Measurements from ENCODE around the gene GUCY2C.

Gene GUCY2C

GRCh38 chr12:14591719-14592118 is 104.7 kb downstream of the GUCY2C start:
- Histone ChIP-seq H3K27me3 (ENCODE audit: control insufficient read depth, insufficient read depth, low read length) (no peaks in the 10 kb centered on the region), H3K4me3 (ENCODE audit: low read length) (no peak overlapping the region), H3K9me3 (replicated peaks; ENCODE audit: low read length) (no peaks in the 10 kb centered on the region), H3K4me2 (ENCODE audit: low read length) (no peak overlapping the region), H3K4me1 (ENCODE audit: control insufficient read depth, insufficient read depth, low read length) (no peaks in the 10 kb centered on the region), H3K9ac (ENCODE audit: low read depth, low read length) (no peak overlapping the region), H3K36me3 (ENCODE audit: insufficient read depth, low read length) (no peaks in the 10 kb centered on the region)

DNA sequence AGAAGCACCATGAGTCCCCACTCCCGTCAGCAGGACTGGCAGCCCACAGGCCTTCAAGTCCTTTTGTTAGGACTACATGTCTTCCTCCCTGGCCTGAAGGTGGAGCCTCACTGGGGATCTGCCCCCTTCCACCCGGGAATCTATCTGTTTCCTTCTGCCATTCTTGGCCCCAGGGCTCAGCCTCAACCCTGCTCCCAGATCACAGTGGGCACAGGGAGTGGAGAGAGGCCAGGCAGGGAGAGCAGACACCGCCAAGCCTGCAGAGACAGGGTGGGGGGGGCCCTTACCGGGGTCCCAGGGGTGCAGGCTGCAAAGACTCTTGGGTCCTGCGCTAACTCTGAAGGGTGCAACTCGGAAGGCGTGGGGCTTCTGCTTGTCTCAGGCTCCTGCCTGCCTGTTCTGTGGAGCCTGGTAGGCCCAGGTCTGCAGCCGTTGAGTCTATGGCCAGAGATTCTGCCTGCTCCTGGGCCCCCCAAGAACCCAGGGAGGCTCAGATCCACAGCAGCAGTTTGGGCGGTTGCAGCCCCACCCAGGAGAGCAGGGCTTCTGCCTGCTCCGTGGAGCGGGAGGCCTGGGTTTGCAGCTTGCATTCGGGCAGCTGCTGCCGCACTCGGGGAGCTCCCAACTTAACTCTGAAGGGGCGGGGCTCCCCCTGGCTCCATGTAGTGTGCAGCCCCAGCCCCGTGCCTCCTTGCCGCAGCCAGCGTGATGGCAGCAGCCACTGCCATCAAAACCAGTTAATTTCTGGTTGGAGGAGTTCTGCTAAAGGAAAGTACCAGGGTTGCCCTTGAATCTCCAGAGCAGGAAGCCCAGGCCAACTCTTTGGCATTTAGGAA is 107.0 kb downstream of the GUCY2C start:
- H3K9ac ChIP-seq (ENCODE audit: low read depth, low read length): no peak overlapping the region
- H3K4me1 ChIP-seq (ENCODE audit: control insufficient read depth, insufficient read depth, low read length): no peaks in the 10 kb centered on the region
- no peak overlapping the region for H3K4me2 ChIP-seq (ENCODE audit: low read length)
- H3K36me3 ChIP-seq (ENCODE audit: insufficient read depth, low read length): no peaks in the 10 kb centered on the region
- no peaks in the 10 kb centered on the region for H3K9me3 ChIP-seq (replicated peaks; ENCODE audit: low read length)
- H3K27me3 ChIP-seq (ENCODE audit: control insufficient read depth, insufficient read depth, low read length): no peaks in the 10 kb centered on the region
- no peak overlapping the region for H3K4me3 ChIP-seq (ENCODE audit: low read length)

DNA sequence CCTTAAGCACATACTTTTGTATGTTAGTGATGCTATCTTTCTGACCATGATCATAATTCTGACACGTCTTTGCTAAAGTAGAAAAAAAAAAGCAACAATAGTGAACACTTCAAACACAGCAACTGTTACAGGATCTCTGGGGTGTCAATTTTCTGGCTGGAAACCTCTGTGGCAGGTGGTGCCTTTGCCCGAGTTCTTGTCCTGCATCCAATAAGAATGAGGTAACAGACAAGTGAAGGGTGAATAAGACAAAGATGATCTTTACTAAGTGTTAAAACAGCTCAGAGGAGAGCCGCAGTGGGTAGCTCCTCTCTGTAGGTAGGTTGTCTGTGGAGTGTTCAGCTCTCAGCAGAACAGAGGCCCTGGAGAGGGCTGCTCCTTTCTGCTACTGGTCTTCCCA is 107.8 kb downstream of the GUCY2C start:
- Histone ChIP-seq H3K9me3 (replicated peaks; ENCODE audit: low read length) (no peaks in the 10 kb centered on the region), H3K4me3 (ENCODE audit: low read length) (no peak overlapping the region), H3K4me2 (ENCODE audit: low read length) (no peak overlapping the region), H3K27me3 (ENCODE audit: control insufficient read depth, insufficient read depth, low read length) (no peaks in the 10 kb centered on the region), H3K36me3 (ENCODE audit: insufficient read depth, low read length) (no peaks in the 10 kb centered on the region), H3K9ac (ENCODE audit: low read depth, low read length) (no peak overlapping the region), H3K4me1 (ENCODE audit: control insufficient read depth, insufficient read depth, low read length) (no peaks in the 10 kb centered on the region)

DNA sequence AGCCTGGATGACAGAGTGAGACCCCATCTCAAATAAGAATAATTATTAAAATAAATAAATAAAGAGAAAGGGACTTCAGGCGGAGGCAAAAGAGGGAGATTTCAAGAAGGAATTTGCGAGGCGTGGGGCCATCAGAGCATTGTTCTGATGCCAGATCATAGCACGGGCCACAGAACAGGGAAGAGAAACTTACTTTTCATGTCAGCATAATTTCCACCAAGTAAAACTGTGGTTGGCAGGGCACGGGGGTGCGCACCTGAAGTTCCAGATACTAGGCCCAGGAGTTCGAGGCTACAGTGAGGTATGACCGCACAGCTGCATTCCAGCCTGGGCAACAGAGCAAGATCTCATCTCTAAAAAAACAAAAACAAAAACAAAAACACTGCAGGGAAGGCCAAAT is 117.8 kb downstream of the GUCY2C start:
- Histone ChIP-seq H3K9ac (ENCODE audit: low read depth, low read length) (no peak overlapping the region), H3K27me3 (ENCODE audit: control insufficient read depth, insufficient read depth, low read length) (no peaks in the 10 kb centered on the region), H3K4me1 (ENCODE audit: control insufficient read depth, insufficient read depth, low read length) (no peaks in the 10 kb centered on the region), H3K4me2 (ENCODE audit: low read length) (no peak overlapping the region), H3K9me3 (replicated peaks; ENCODE audit: low read length) (no peaks in the 10 kb centered on the region), H3K4me3 (ENCODE audit: low read length) (no peak overlapping the region), H3K36me3 (ENCODE audit: insufficient read depth, low read length) (no peaks in the 10 kb centered on the region)

DNA sequence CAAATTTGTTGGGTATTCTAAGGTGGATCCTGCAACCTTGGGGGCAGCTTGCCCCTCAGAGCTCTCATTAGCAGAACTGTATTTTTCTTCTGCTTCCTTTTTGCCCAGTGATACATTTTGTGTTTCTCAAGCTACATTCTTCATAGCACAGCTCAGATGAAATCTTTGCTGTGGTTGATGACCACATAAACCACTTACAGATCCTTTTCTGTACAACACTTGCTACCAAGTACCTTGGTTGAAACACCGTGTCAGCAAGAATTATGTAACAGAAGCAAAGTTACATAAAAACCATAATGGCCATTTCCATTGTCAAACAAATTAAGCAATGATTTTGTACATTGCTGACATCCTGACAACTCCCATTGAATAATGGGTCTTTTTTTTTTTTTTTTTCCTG is 119.1 kb downstream of the GUCY2C start:
- H3K36me3 ChIP-seq (ENCODE audit: insufficient read depth, low read length): no peaks in the 10 kb centered on the region
- H3K4me3 ChIP-seq (ENCODE audit: low read length): no peak overlapping the region
- H3K4me1 ChIP-seq (ENCODE audit: control insufficient read depth, insufficient read depth, low read length): no peaks in the 10 kb centered on the region
- H3K4me2 ChIP-seq (ENCODE audit: low read length): no peak overlapping the region
- H3K9me3 ChIP-seq (replicated peaks; ENCODE audit: low read length): no peaks in the 10 kb centered on the region
- no peak overlapping the region for H3K9ac ChIP-seq (ENCODE audit: low read depth, low read length)
- no peaks in the 10 kb centered on the region for H3K27me3 ChIP-seq (ENCODE audit: control insufficient read depth, insufficient read depth, low read length)

- Histone ChIP-seq H3K4me1 (ENCODE audit: control insufficient read depth, insufficient read depth, low read length) (no peaks in the 10 kb centered on the region), H3K9me3 (replicated peaks; ENCODE audit: low read length) (no peaks in the 10 kb centered on the region), H3K36me3 (ENCODE audit: insufficient read depth, low read length) (no peaks in the 10 kb centered on the region), H3K4me3 (ENCODE audit: low read length) (no peak overlapping the region), H3K27me3 (ENCODE audit: control insufficient read depth, insufficient read depth, low read length) (no peaks in the 10 kb centered on the region), H3K9ac (ENCODE audit: low read depth, low read length) (no peak overlapping the region), H3K4me2 (ENCODE audit: low read length) (no peak overlapping the region)
These were observed 119.5 kb downstream of the GUCY2C start for GRCh38 chr12:14576896-14577295.

DNA sequence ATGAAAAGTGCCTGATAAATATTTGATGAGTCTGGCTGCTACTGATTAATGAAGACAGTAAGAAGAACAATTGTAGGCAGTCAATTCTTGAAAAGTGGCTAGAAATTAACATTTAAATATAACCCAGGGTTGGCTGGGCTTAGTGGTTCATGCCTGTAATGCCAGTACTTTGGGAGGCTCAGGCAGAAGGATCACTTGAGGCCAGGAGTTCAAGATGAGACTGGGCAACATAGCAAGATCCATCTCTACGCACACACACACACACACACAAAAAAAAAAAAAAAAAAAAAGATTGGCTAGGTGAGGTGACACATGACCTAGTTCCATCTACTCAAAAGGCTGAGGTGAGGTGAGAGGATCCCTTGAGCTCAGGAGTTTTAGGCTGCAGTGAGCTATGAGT is 120.8 kb downstream of the GUCY2C start:
- Histone ChIP-seq H3K9ac (ENCODE audit: low read depth, low read length) (no peak overlapping the region), H3K4me1 (ENCODE audit: control insufficient read depth, insufficient read depth, low read length) (no peaks in the 10 kb centered on the region), H3K9me3 (replicated peaks; ENCODE audit: low read length) (no peaks in the 10 kb centered on the region), H3K4me3 (ENCODE audit: low read length) (no peak overlapping the region), H3K4me2 (ENCODE audit: low read length) (no peak overlapping the region), H3K27me3 (ENCODE audit: control insufficient read depth, insufficient read depth, low read length) (no peaks in the 10 kb centered on the region), H3K36me3 (ENCODE audit: insufficient read depth, low read length) (no peaks in the 10 kb centered on the region)

DNA sequence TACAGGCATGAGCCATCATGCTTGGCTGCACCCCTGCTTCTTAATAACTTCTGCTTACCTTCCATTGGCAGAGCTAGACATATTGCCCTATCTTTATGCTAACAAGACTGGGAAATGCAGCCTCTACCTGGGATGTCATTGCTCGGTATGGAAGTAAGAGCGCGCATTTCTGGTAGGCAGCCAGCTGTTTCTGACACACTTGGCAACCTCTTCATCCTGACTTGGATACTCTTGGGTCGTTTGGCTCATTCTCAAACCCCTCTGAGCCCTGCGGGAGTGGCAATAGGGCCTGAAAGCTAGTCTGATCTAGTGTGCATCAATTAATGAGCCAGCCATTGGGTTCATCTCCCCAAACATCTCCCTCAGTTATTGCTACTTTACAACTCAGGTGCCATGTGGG is 123.3 kb downstream of the GUCY2C start:
- H3K9ac ChIP-seq (ENCODE audit: low read depth, low read length): no peak overlapping the region
- H3K9me3 ChIP-seq (replicated peaks; ENCODE audit: low read length): no peaks in the 10 kb centered on the region
- H3K4me1 ChIP-seq (ENCODE audit: control insufficient read depth, insufficient read depth, low read length): no peaks in the 10 kb centered on the region

DNA sequence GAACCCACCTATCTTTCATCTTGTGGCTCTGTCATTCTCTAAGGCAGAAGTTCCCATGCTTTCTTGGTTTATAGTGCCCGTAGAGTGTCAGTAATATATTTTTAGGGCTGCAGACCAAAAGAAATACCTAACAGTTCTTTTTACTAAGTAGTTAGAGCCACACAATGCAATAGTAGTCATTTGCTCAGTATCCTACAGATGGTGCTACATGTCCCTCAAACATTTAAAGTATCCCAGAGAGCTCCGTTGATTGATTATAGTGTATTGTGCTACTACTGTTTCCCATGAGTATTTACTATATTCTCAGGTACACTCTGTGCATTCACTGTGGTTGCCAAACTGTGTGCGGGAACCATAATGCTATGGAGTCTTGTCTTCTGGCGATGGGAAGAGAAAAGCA is 124.0 kb downstream of the GUCY2C start:
- H3K4me2 ChIP-seq (ENCODE audit: low read length): no peak overlapping the region
- H3K9ac ChIP-seq (ENCODE audit: low read depth, low read length): no peak overlapping the region
- no peaks in the 10 kb centered on the region for H3K27me3 ChIP-seq (ENCODE audit: control insufficient read depth, insufficient read depth, low read length)
- no peaks in the 10 kb centered on the region for H3K36me3 ChIP-seq (ENCODE audit: insufficient read depth, low read length)
- H3K9me3 ChIP-seq (replicated peaks; ENCODE audit: low read length): no peaks in the 10 kb centered on the region
- no peaks in the 10 kb centered on the region for H3K4me1 ChIP-seq (ENCODE audit: control insufficient read depth, insufficient read depth, low read length)
- H3K4me3 ChIP-seq (ENCODE audit: low read length): no peak overlapping the region

More for the DNA sequence above, 123.3 kb downstream of the GUCY2C start:
- Histone ChIP-seq H3K27me3 (ENCODE audit: control insufficient read depth, insufficient read depth, low read length) (no peaks in the 10 kb centered on the region), H3K36me3 (ENCODE audit: insufficient read depth, low read length) (no peaks in the 10 kb centered on the region), H3K4me3 (ENCODE audit: low read length) (no peak overlapping the region), H3K4me2 (ENCODE audit: low read length) (no peak overlapping the region)

- H3K4me3 ChIP-seq (ENCODE audit: low read length): no peak overlapping the region
- H3K4me1 ChIP-seq (ENCODE audit: control insufficient read depth, insufficient read depth, low read length): no peaks in the 10 kb centered on the region
- H3K4me2 ChIP-seq (ENCODE audit: low read length): no peak overlapping the region
- H3K27me3 ChIP-seq (ENCODE audit: control insufficient read depth, insufficient read depth, low read length): no peaks in the 10 kb centered on the region
- no peaks in the 10 kb centered on the region for H3K9me3 ChIP-seq (replicated peaks; ENCODE audit: low read length)
- H3K36me3 ChIP-seq (ENCODE audit: insufficient read depth, low read length): no peaks in the 10 kb centered on the region
- H3K9ac ChIP-seq (ENCODE audit: low read depth, low read length): no peak overlapping the region
These were observed 124.6 kb downstream of the GUCY2C start for GRCh38 chr12:14571779-14572178.

GRCh38 chr12:14570231-14570630 is 126.2 kb downstream of the GUCY2C start:
- Histone ChIP-seq H3K4me3 (ENCODE audit: low read length) (no peak overlapping the region), H3K36me3 (ENCODE audit: insufficient read depth, low read length) (no peaks in the 10 kb centered on the region), H3K9me3 (replicated peaks; ENCODE audit: low read length) (no peaks in the 10 kb centered on the region), H3K4me1 (ENCODE audit: control insufficient read depth, insufficient read depth, low read length) (no peaks in the 10 kb centered on the region), H3K9ac (ENCODE audit: low read depth, low read length) (no peak overlapping the region), H3K27me3 (ENCODE audit: control insufficient read depth, insufficient read depth, low read length) (no peaks in the 10 kb centered on the region), H3K4me2 (ENCODE audit: low read length) (no peak overlapping the region)

Data from skeletal muscle satellite cell (primary cell).